OCI-LY3 (cell line): Measurements from ENCODE around the gene HOXA3.

Source experiments
- EZH2phosphoT487 ChIP-seq: fragments of 200-600 bp; shearing (Covaris generic); IDR thresholded peaks from 2 replicates; pipeline ENCODE4 v1.6.1; 2018; ENCODE audit warnings: antibody characterized with exemption, mixed run types, low read depth
- TF ChIP-seq, protein P1 (sequence below): fragments of 200-600, 300-600 bp; sonication (generic); IDR thresholded peaks from 2 replicates; pipeline ENCODE4 v1.5.1; 2014; ENCODE audit warnings: antibody characterized with exemption, low read length, low read depth

DNA sequence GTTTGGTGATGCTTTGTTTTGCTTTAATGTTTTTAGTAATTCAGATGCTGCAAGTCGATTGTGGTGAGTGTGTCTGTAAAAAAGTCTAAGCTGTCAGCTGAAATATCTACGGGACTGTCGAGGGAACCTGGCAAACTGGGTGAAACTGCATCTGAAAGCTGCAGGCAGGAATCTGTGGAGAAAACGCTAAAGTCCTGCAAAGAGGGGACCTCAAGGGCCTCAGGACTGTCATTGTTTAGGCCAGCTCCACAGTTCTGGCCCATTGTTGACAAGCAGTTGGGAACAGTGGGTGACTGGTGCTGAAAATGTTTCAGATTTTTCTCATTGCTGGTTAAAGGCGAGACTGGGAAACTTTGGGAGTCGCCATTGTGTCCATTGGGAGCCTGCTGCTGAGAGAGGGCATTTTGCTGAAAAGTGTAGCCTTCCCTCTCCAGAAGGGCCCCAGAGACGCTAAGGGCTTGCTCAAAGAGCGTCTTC, 51.7 kb downstream of the HOXA3 start:
- TF ChIP-seq, protein P1, sequence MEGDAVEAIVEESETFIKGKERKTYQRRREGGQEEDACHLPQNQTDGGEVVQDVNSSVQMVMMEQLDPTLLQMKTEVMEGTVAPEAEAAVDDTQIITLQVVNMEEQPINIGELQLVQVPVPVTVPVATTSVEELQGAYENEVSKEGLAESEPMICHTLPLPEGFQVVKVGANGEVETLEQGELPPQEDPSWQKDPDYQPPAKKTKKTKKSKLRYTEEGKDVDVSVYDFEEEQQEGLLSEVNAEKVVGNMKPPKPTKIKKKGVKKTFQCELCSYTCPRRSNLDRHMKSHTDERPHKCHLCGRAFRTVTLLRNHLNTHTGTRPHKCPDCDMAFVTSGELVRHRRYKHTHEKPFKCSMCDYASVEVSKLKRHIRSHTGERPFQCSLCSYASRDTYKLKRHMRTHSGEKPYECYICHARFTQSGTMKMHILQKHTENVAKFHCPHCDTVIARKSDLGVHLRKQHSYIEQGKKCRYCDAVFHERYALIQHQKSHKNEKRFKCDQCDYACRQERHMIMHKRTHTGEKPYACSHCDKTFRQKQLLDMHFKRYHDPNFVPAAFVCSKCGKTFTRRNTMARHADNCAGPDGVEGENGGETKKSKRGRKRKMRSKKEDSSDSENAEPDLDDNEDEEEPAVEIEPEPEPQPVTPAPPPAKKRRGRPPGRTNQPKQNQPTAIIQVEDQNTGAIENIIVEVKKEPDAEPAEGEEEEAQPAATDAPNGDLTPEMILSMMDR: no peak
- no peak for TF ChIP-seq EZH2phosphoT487
